HG02798 (cell line): ENCODE results near the gene C19orf33.
"Not testable (repeated sequence)": the region's sequence is repeated elsewhere in the genome, so short reads cannot be mapped to it uniquely, and the experiment has no call there.

Experiments
- ATAC-seq: cut with Tn5 transposase; IDR thresholded peaks from one replicate; pipeline ENCODE4 v1.9.1; 2021; ENCODE audit warnings: mild to moderate bottlenecking; ENCODE audit not compliant: unreplicated experiment, poor library complexity

C19orf33 gene

GRCh38 chr19:38335949-38336637 lies 32.0 kb downstream of the C19orf33 start:
- peak; percentile 79 for ATAC-seq

- ATAC-seq: peak; percentile 58
Observed at GRCh38 chr19:38336638-38337359, 32.7 kb downstream of the C19orf33 start.

GRCh38 chr19:38337360-38337653 lies 33.3 kb downstream of the C19orf33 start:
- ATAC-seq: no peak

- ATAC-seq: not testable (repeated sequence)
Observed at GRCh38 chr19:38339011-38339410, 35.0 kb downstream of the C19orf33 start.

- ATAC-seq: no peak
Observed at GRCh38 chr19:38340927-38341326, 36.9 kb downstream of the C19orf33 start.

GRCh38 chr19:38346837-38347236 lies 42.8 kb downstream of the C19orf33 start:
- ATAC-seq: no peak

GRCh38 chr19:38350883-38351282 lies 46.8 kb downstream of the C19orf33 start:
- no peak for ATAC-seq

GRCh38 chr19:38351865-38352395 lies 47.9 kb downstream of the C19orf33 start:
- no peak for ATAC-seq

GRCh38 chr19:38352611-38353010 lies 48.6 kb downstream of the C19orf33 start:
- no peak for ATAC-seq
